Pulmonary artery endothelial cell (primary cell): ENCODE measurements around the gene HSBP1L1. TPM values are rescaled to one million over a fixed set of nuclear protein-coding genes. Genes with fewer than 3 reads are reported as not detected.

ENCODE experiments used
- total RNA-seq: library from RNA; depleted of rRNA; stranded (reverse); fragments of >200 nt; gene quantifications from 2 replicates; pipeline ENCODE4 v1.2.3, GENCODE V29; 2014

HSBP1L1 gene
- total RNA-seq, 1 donor from 2014 or later: 1.4 TPM

Other genes starting within 250 kb of the HSBP1L1 start
- not detected in 2 replicates for gene KCNG2, start 166.7 kb upstream of the HSBP1L1 start, total RNA-seq
- 47.2 and 47.6 TPM in 2 replicates for gene SLC66A2, start 13.0 kb upstream of the HSBP1L1 start, total RNA-seq
- gene TXNL4A, start 23.9 kb downstream of the HSBP1L1 start, total RNA-seq: 71.2 and 86.4 TPM in 2 replicates
- 34.9 and 48.2 TPM in 2 replicates for gene RBFA, start 69.8 kb downstream of the HSBP1L1 start, total RNA-seq
- gene ADNP2, start 144.6 kb downstream of the HSBP1L1 start, total RNA-seq: 17.3 and 17.7 TPM in 2 replicates